GM21447 (cell line): Measurements from ENCODE around the gene TMEM176B.
"Not testable (repeated sequence)": the region's sequence is repeated elsewhere in the genome, so short reads cannot be mapped to it uniquely, and the experiment has no call there.

Source experiments
- ATAC-seq: cut with Tn5 transposase; IDR thresholded peaks from one replicate; pipeline ENCODE4 v1.9.1; 2021; ENCODE audit not compliant: unreplicated experiment

The TMEM176B gene

DNA sequence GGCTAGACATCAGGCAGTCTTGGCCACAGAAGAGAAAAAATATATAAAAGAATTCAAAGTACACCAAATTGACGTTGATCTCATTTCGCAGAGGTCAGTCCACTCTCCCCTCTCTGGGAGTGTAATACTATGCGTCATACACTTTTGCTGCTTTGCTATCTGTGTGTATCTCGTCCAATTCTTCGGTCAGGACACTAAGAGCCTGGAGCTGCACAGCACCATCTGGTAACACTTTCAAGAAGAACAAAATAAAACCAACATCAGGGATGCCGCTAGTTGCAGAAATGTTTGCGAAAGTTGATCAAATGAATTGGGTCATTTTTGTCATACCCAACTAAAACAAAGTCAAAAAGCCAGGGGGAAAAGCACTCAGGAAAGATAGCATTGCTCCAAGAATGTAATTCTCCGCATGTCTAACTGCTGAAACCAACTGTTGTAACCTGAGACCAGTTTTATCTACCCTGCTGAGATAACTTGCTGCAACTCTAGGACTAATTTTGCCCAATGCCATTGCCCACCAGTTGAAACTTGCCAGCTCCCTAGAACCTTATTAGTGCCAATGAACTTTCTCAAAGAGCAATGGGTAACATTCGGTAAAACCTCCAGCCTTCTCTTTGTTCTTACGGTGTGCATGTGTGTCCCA, 23.4 kb upstream of the TMEM176B start:
- no peak for ATAC-seq

DNA sequence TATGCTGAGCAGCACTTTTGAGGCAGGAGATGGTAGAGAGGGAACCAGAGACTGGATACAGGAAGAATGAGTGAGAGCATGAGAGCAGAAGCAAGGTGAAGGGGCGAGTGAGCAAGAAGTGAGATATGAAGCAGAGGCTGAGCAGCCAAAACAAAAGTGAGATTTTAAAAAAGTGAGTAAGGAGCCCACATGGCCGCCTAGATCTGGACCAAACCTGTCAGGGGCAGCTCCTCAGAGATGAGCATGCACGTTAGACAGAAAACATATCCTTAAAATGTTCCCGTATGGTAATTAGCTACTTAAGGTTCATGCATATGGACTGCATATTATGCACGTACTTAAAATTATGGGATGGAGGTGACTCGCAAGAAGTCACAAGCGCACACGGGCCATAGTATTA, 22.9 kb upstream of the TMEM176B start:
- ATAC-seq: no peak

DNA sequence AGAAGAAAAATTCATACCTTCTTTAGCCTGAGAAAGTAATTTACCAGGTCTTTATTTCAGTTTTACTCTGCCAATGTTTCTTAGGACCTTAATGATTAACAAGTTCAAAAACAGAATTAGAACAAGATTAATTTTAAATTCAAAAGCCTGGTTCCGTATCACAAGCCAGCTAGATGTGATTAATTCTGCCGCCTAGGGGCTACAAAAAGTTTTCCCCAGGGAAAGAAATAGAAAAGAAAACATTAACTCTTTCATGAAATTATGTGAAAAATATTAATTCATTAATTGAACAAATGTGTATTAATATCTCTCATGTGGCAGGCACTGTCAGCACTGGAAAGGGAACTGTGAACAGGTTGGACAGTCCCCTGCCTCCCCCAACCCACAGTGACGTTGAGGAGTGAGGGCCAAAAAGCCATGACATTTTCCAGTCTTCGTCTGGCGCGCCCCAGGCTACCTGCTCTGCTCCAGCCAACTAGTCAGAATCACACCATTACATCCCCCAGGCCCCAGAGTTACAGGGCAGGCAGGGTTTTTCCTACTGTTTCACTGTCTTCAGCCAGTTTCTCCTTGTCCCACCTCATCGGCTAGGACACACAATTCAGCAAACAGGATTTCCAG, 20.5 kb upstream of the TMEM176B start:
- no peak for ATAC-seq

DNA sequence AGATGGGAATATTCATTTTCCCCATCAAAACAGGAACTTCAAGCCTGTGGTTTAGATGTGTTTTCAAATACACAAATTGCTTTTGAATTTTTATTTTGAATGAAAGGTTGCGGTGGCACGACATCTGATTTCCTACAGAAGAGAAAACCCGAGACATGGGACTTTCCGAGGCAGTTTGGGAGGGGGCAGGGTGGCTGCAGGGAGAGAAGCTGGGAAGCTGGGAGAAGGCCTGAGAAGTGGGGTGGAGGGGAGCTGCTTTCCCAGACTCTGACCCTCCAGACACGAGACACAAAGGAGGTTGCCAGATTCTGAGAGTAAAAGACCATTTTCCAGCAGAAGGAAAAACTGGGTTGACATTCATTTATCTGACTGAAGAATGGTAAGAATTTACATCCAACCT, 20.0 kb upstream of the TMEM176B start:
- no peak for ATAC-seq

DNA sequence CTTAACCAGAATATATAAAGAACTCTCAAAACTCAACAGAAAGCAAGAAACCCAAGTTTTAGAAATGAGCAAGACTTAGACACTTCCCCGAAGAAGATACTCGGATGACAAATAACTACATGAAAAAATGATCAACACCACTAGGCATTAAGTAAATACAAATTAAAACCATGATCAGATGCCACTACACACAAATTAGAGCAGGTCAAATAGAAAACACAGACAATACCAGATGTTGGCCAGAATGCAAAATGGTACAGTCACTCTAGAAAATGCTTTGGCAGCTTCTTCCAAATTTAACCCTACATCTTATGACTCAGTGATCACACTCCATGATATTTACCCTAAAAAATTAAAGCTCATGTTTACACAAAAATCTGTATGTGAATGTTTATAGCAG, 18.8 kb upstream of the TMEM176B start:
- no peak for ATAC-seq

DNA sequence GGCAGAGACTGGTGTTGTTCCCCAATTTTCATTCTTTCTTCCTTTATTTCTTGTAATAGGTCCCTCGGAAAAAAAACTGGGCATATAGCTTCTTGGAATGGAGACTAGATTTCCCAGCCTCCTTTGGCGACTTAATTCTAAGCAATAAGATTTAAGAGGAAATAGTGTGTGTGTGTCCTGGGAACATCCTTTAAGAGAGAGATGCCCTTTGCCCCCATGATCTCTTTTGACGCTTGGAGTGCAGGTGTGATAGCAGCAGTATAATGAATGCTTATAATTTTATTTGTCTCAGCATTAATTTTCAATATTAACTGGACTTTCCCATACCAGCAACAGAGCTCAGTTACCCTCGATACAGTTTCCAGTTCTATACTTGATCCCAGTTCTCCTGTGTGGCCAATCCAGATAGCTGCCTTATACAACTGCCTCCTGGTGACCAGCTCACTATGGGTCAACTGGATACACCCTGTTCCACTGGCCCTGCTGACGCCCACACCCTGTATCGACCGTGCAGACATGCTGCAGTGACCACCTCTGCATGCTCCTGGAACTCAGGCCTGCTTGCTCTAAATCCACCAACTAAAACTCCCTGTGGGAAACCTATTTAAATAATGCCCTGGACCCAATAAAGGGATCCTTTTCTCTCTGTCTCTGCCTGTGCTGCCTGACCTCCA, 14.3 kb upstream of the TMEM176B start:
- no peak for ATAC-seq

DNA sequence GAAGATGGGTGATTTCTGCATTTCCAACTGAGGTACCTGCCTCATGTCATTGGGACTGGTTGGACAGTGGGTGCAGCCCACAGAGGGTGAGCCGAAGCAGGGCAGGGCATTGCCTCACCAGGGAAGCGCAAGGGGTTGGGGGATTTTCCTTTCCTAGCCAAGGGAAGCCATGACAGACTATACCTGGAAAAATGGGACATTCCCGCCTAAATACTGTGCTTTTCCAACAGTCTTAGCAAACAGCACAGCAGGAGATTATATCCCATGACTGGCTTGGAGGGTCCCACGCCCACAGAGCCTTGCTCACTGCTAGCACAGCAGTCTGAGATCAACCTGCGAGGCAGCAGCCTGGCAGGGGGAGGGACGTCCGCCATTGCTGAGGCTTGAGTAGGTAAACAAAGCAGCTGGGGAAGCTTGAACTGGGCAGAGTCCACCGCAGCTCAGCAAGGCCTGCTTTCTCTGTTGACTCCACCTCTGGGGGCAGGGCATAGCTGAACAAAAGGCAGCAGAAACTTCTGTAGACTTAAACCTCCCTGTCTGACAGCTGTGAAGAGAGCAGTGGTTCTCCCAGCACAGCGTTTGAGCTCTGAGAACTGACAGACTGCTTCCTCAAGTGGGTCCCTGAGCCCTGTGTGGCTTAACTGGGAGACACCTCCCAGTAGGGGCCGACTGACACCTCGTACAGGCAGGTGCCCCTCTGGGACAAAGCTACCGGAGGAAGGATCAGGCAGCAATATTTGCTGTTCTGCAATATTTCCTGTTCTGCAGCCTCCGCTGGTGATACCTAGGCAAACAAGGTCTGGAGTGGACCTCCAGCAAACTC, 7.7 kb upstream of the TMEM176B start:
- not testable (repeated sequence) for ATAC-seq

DNA sequence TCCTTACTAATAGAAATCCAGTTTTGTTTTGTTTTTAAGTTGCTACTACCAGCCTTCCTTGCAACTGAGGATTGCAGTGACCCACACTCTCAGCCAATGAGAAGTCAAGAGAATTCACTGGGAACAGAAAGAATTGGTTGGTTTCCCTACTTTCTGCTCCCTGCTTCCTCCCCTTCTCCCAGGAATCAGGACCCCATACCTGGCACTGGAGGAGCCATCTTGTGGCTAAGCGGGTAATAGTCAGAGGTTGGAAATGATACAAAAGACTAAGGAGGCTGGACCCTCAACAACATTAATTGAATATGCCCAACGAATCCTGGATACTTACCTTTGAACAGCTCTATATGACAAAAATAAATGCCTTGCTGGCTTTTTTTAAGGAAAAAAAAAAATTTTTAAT, 6.7 kb upstream of the TMEM176B start:
- no peak for ATAC-seq

DNA sequence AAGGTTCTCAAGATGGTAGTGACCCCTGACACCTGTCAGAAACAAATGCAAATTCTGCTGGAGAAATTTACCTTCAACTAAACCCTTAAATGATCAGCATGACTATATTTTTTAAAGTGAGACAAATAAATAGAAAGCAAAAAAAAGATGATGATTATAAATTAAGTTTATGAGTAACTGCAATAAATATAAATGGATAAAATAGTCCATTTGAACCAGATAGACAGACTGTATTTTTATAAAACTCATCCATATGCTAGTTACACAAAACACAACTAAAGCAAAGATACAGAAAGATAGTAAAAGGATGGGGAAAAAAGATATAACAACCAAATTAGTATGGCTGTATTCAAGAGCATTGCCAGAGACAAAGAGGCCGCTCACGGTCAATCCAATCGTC, 6.3 kb upstream of the TMEM176B start:
- ATAC-seq: no peak

DNA sequence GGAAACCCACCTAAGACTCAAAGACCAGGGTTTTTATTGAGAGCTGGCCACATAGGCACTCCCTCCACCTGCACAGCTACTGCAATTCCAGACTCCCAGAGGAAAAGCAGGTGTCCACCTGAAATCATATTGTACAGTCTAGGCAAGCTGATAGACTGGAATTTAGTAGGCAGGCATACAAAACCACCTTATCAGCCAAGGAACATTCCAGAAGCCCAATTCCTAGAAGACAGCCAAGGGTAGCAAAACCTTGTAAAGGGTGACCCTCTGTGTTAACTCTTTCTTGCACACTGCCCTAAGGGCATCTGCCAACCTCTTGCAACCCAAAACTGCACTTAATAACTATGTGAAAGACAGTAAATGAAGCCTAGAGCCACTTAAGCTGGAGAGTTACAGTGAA, 5.7 kb upstream of the TMEM176B start:
- ATAC-seq: no peak

DNA sequence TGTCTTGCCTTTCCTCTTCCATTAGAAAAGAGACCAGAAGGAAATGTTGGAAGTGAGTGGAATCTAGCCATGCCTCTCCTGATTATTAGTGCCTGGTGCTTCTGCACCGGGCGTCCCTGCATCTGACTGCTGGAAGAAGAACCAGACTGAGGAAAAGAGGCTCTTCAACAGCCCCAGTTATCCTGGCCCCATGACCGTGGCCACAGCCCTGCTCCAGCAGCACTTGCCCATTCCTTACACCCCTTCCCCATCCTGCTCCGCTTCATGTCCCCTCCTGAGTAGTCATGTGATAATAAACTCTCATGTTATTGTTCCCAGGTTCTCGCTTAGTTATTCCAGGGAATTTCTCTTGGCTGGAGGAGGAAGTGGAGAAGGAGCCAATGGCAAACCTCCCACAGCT, 4.6 kb upstream of the TMEM176B start:
- ATAC-seq: no peak

DNA sequence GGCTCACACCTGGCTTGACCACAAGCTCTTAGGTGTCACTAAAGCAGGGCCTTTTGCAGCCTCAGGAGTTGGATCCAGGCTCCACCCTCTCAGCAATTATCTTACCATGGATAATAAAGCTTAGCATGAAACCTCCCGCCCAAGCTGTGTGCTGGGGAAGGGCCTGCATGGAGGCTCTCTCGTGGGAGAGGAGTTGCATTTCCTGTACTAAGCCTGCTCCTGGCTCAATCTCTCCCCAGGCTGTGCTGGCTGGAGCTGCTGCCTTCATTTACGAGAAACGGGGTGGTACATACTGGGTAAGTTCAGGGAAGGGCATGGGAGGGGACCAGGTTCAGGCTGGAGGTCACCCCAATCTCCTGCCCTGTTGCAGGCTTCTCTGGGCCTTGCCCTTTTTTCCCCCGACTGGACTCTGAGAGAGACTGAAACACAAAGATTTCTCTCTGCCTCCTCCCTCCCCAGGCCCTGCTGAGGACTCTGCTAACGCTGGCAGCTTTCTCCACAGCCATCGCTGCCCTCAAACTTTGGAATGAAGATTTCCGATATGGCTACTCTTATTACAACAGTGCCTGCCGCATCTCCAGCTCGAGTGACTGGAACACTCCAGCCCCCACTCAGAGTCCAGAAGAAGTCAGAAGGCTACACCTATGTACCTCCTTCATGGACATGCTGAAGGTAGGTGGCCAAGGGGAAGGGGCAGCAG, 3.1 kb upstream of the TMEM176B start:
- ATAC-seq: no peak

DNA sequence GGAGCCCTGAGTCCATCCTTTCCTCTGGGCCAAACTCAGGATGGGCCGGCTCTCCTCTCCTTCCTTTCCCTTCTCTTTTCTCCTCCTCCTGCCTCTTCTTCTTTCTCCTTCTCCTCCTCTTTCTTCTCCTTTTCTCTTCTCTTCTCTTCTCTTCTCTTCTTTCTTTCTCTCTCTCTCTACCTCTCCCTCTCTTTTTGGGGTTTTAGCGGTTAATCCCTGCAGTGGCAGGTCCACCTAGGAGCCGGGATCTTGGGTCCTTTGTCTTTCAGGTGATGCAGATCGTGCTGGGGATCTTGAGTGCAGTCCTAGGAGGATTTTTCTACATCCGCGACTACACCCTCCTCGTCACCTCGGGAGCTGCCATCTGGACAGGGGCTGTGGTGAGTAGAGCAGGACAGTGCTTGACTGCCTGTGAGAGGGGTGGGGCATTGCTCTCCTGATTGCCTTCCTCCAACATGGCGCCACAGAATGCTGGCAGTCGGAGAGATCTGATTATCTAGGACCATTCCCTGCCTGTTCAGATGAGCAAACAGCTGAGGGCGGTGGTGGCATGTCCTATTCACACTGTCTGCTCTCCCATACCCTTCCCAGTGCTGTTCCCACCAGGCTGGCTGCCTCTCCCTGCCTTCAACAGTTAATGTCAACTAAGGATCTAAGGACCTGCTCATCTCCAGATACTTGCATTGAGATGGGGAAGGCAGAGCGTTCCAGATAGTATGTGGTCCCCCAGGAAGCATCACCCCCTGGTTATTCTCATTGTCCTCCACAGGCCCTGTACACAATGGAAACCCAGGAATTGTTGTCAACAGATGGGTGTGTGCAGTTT, 2.0 kb upstream of the TMEM176B start:
- ATAC-seq: no peak

DNA sequence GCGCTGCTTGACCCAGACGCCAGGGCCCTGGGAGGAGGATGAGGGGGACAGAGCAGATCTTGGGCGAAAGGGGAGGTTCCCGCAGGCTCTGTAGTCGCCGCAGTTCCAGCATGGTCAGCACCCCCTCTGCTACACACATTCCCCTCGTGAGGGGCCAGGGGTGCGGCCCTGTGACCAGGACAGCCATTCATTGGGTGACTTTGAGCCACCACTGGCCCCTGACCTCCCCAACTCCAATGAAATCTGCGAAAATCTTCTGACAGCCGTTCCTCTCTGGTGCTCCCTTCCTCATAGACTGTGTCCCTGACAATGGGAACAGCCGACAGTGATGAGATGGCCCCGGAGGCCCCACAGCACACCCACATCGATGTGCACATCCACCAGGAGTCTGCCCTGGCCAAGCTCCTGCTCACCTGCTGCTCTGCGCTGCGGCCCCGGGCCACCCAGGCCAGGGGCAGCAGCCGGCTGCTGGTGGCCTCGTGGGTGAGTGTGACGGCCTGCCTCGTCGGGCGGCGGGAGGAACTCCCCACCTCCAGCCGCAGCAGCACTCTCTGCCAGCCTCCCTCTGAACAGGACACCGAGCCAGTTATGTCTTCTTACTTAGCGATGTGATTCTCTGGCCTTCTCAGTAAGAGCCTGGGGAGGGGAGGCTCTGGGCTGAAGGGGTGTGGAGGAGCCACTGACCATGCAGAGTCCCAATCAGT, 1.2 kb upstream of the TMEM176B start:
- ATAC-seq: no peak

DNA sequence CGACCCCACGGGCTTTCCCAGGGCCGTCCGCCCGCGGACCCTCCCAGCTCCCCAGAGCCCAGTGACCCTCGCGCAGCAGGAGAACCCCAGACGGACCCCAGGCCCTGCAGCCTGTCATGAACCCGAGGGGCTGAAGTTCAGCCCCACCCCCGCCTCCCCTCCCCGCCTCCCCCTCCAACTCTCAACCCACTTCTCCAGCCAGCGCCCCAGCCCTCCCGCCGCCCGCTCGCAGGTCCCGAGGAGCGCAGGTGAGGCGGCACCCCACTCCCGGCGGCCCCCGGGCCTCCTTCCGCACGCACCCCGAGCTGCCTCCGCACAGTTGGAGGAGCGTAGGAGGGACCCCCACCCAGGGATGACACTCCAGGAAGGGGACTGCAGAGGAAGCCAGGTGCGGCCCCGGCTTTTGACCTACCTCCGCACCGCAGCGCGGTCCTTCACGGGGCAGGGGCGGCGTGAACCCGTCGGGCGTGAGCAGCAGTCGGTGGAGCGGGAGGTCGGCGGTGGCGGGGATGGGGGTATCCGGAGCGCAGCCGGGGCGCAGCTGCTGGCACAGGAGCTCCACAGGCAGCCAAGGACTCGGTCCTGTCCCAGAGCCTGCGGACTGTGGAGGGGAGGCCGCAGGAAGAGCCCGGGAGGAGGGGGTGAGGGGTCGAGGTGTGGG, 547 bp upstream of the TMEM176B start, which contains the start of gene TMEM176A:
Gene TMEM176A, plus strand, starts transcription at position 189 of the 661 bp plus-strand sequence. CDS start 782 bp downstream, outside the sequence.
- ATAC-seq: no peak

DNA sequence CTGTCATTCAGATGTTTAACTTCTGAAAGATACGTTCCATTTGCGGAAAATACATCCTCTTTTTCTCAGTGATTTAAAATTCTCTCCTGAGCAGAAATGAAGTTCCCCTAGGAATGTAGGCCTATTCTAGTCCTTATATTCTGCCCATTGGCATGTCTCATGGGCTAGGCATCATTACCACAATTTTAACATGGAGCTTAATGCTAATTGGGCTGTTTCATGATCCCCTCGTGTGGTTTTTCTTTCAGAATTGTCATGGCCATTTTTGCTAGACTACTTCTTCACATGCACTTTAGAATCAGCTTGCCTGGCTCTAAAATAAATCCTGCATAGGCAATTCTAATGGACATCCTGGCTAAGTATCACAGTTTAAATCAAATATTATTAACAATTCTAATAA, 1.0 kb downstream of the TMEM176B start:
- no peak for ATAC-seq

DNA sequence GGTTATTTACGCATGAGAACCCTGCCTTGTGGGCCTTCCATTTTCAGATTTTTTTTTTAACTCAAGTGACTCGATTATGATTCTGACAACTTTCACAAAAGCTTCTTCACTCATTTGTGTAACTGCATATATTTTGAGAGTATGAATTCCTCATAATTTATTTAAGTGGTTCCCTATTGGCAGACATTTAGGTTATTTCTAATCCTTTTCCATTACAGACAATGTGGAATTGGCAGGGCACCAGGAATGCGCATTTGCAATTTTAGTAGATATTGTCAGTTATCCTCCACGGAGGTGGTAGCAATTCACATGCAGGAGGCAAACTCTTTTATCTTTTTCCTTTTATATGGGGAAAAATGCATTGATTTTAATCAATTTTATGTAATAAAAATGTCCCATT, 2.5 kb downstream of the TMEM176B start:
- no peak for ATAC-seq

DNA sequence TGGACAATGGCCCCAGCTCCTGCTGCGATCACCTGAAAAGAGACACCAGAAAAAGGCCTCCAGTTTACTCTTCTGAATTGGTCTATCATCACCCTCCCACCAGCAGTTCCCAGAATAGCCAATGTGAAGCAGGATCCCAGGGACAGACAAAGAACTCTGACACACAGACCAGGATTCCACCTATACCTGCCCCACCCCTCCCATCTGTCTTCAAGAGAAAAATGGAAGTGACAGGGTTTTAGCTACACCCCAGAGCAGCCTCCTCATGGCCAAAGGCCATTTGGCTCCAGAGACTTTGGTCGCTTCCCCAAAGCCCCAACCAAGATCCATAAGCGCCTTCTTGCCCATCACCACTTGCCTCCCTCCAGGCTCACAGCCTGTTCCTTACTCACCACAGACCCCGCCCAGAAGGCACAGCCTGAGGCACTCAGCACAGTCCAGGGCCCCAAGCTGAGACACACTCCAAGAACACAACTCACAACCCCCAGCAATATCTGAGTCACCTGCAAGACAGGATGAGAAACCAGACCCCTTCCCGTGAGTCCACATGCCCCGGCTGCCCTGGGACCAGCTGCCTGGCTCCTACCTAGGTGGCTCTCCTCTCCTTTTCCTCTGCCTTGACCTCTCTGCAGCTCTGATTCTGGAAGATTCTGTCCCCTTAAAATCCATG, 6.5 kb downstream of the TMEM176B start:
- no peak for ATAC-seq
